HEK293T (cell line): ENCODE data around the gene POU4F1.

Experiments
- CTCF ChIA-PET: fragments of 350-600 bp; formaldehyde crosslinking; extraction: SDS; loops from one replicate; lab custom pipeline; 2021; ENCODE audit warnings: antibody characterized with exemption, inconsistent platforms; lab: Yijun Ruan, JAX
- POLR2A ChIA-PET: fragments of 350-600 bp; formaldehyde crosslinking; extraction: SDS; loops from one replicate; lab custom pipeline; 2020; ENCODE audit warnings: antibody characterized with exemption, inconsistent platforms; lab: Yijun Ruan, JAX
- DNase-seq: peaks from one replicate; pipeline ENCODE4 v3.0.0; 2012; ENCODE audit warnings: mixed read lengths; ENCODE audit errors: extremely low spot score
- ARNT ChIP-seq: fragments of 450-650 bp; IDR thresholded peaks from 2 replicates; pipeline ENCODE4 v1.6.1; 2017; ENCODE audit warnings: mild to moderate bottlenecking
- BHLHE40 ChIP-seq: fragments of 450-650 bp; IDR thresholded peaks from 2 replicates; pipeline ENCODE4 v1.6.1; 2016; ENCODE audit warnings: mild to moderate bottlenecking, moderate library complexity, borderline replicate concordance
- CTBP1 ChIP-seq: fragments of 450-650 bp; IDR thresholded peaks from 2 replicates; pipeline ENCODE4 v1.6.1; 2016; ENCODE audit warnings: borderline replicate concordance
- ELF4 ChIP-seq: fragments of 450-650 bp; IDR thresholded peaks from 2 replicates; pipeline ENCODE4 v1.6.1; 2017; ENCODE audit warnings: antibody characterized with exemption
- FOXA1 ChIP-seq: fragments of 450-650 bp; IDR thresholded peaks from 2 replicates; pipeline ENCODE4 v1.6.1; 2016; ENCODE audit warnings: mild to moderate bottlenecking
- FOXK2 ChIP-seq: fragments of 450-650 bp; IDR thresholded peaks from 2 replicates; pipeline ENCODE4 v1.6.1; 2016; ENCODE audit warnings: mild to moderate bottlenecking
- FOXM1 ChIP-seq: fragments of 450-650 bp; IDR thresholded peaks from 2 replicates; pipeline ENCODE4 v1.6.1; 2017; ENCODE audit warnings: mild to moderate bottlenecking, borderline replicate concordance
- HDGF ChIP-seq: fragments of 450-650 bp; IDR thresholded peaks from 2 replicates; pipeline ENCODE4 v1.6.1; 2017; ENCODE audit warnings: antibody characterized with exemption, borderline replicate concordance
- L3MBTL2 ChIP-seq: fragments of 450-650 bp; conservative IDR thresholded peaks from 2 replicates; pipeline ENCODE4 v1.6.1; 2016; ENCODE audit warnings: mild to moderate bottlenecking
- LEF1 ChIP-seq: fragments of 450-650 bp; IDR thresholded peaks from 2 replicates; pipeline ENCODE4 v1.6.1; 2017; ENCODE audit warnings: mild to moderate bottlenecking, borderline replicate concordance
- NFRKB ChIP-seq: fragments of 450-650 bp; IDR thresholded peaks from 2 replicates; pipeline ENCODE4 v1.6.1; 2016; ENCODE audit warnings: mild to moderate bottlenecking, moderate library complexity
- SP1 ChIP-seq: fragments of 450-650 bp; IDR thresholded peaks from 2 replicates; pipeline ENCODE4 v1.6.1; 2017
- SUZ12 ChIP-seq: fragments of 450-650 bp; IDR thresholded peaks from 2 replicates; pipeline ENCODE4 v1.6.1; 2016; ENCODE audit warnings: mild to moderate bottlenecking
- TARDBP ChIP-seq: fragments of 450-650 bp; IDR thresholded peaks from 2 replicates; pipeline ENCODE4 v1.6.1; 2016
- ZNF384 ChIP-seq: fragments of 450-650 bp; IDR thresholded peaks from 2 replicates; pipeline ENCODE4 v1.6.1; 2016
- TF ChIP-seq, protein P1 (sequence below): fragments of 450-650 bp; IDR thresholded peaks from 2 replicates; pipeline ENCODE4 v1.6.1; 2016

Gene POU4F1

DNA sequence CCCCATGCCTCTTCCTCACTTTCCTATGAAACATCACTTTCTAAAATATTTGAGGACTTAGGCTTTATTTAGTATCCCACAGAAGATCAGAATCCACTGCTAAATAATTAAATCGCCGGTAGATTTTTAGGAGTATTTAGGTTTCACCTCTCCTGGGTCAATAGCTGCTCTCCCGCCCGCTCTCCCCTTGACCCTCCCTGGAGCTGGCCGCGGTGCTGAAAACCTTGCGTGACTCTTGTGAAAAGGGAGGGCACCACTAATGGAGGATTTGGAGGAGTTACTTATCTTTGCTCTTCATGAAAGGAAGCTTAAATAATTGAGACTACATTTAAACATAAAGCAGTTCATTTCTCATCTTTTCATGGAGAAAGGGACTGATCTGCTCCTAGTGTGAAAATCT is 14.1 kb downstream of the POU4F1 start:
- DNase-seq: peak; percentile 81
- ChIA-PET POLR2A (no interaction called here), CTCF (no interaction called here)
- TF ChIP-seq L3MBTL2 (no peak), SUZ12 (no peak), FOXK2 (no peak), BHLHE40 (no peak), FOXA1 (no peak), ARNT (no peak), ELF4 (no peak)

DNA sequence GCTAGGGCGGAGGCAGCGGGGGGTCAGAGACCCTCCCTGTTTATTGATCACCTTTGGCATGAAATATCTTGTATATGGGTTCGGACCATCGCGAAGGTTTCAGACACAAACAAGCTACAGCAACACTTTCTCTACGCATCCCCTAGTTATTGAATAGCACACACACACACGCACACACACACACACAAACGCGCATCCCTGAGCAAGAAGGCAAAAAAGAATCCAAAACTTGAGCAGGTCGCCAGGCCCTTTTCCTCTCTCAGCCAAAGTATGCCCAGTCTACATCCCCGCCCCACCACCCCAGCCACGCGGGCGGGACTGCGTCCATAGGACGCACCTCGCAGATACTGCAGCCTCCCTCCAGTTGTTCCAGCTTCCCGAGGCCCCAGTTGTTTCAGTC is 16.0 kb downstream of the POU4F1 start:
- CTCF ChIA-PET: interaction anchor here (0.6 to 2.1 kb wide), 4 partner anchors 17 to 90 kb away, joined by 3 to 10 read pairs (median 4); no protein-coding TSS in a partner anchor
- no peak for DNase-seq
- TF ChIP-seq ARNT (no peak), ZNF384 (no peak), NFRKB (no peak), CTBP1 (no peak), LEF1 (no peak), SP1 (no peak), L3MBTL2 (no peak), SUZ12 (no peak), TARDBP (no peak), FOXM1 (no peak), FOXK2 (no peak), BHLHE40 (no peak), ELF4 (no peak), FOXA1 (no peak), HDGF (no peak)
- TF ChIP-seq, protein P1, sequence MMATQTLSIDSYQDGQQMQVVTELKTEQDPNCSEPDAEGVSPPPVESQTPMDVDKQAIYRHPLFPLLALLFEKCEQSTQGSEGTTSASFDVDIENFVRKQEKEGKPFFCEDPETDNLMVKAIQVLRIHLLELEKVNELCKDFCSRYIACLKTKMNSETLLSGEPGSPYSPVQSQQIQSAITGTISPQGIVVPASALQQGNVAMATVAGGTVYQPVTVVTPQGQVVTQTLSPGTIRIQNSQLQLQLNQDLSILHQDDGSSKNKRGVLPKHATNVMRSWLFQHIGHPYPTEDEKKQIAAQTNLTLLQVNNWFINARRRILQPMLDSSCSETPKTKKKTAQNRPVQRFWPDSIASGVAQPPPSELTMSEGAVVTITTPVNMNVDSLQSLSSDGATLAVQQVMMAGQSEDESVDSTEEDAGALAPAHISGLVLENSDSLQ: no peak
- POLR2A ChIA-PET: no interaction called here

DNA sequence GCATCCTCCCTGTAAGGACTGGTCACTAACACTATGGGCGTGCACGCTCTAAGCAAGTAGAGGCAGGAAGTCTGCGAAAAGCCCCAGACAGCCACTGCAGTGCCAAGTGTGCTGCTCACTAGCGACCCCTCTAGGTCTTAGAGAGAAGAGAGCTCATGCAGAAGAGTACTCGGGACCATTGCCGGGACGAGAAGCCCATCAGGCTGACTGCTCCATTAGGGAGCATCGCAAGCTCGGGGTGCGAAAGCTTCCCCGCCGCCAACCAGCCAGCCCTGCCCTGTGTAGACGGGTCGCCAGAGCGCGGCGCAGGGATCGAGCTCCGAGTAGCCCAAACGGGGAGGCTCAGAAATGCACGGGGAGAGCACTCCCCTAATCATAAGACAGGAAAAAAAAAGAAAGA is 16.6 kb downstream of the POU4F1 start:
- ChIA-PET CTCF (interaction anchor here (0.6 to 2.1 kb wide), 18 partner anchors 9 to 692 kb away, joined by 3 to 10 read pairs (median 4); no protein-coding TSS in a partner anchor), POLR2A (interaction anchor here (0.6 kb wide), 1 partner anchor 17 kb away, joined by 3 read pairs; the partner anchor contains the start of gene POU4F1)
- TF ChIP-seq L3MBTL2 (no peak), FOXK2 (no peak), NFRKB (no peak), ELF4 (no peak), ARNT (no peak)
- TF ChIP-seq, protein P1: no peak
- DNase-seq: peak; percentile 65

DNA sequence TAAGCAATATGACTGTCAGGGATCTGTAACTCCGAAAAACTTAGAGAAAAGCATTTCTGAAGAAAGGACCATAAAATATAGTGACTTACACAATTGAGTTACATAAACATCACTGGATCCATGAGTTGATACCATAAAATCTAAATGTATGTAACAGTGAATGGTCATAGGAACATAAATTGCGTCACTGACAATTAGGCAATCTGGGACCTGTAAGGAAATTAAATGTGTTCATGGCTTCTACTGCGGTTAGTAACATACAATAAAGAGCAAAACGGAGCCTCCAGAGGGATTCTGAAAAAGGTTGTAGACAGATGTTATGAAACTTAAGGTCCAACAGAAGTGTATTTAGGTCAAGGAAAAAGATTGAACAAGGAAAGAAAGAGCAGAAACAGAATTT is 27.1 kb downstream of the POU4F1 start:
- CTCF ChIA-PET: no interaction called here
- no peak for TF ChIP-seq ELF4
- TF ChIP-seq ARNT: no peak
- no peak for TF ChIP-seq TARDBP
- POLR2A ChIA-PET: no interaction called here
- no peak for DNase-seq

DNA sequence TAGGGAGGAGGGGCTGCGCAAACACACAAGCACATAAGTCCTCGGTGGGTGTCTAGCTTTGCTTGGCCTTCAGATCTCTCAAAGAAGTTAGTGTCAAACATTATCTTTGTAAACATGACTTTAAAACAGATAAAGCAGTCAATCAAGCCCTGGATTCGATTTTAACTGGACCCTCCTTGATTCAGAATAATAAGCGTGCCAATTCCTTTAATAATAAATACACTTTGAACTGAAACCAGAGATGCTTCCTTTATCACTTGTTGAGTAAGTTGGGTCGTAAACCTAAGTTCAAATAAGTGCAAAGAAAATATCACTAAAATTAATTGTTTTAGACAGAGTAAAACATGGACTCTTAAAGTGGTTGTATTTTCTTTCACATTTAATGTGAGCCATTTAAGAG is 30.9 kb downstream of the POU4F1 start:
- POLR2A ChIA-PET: no interaction called here
- CTCF ChIA-PET: interaction anchor here (0.7 kb wide), 1 partner anchor 14 kb away, joined by 3 read pairs; no protein-coding TSS in a partner anchor
- TF ChIP-seq CTBP1 (0 out of 2 replicates have a peak, but pooled peaks have one; percentile 48), LEF1 (no peak), ZNF384 (no peak), TARDBP (no peak), SUZ12 (no peak), FOXM1 (no peak)
- TF ChIP-seq, protein P1: peak; percentile 87

DNA sequence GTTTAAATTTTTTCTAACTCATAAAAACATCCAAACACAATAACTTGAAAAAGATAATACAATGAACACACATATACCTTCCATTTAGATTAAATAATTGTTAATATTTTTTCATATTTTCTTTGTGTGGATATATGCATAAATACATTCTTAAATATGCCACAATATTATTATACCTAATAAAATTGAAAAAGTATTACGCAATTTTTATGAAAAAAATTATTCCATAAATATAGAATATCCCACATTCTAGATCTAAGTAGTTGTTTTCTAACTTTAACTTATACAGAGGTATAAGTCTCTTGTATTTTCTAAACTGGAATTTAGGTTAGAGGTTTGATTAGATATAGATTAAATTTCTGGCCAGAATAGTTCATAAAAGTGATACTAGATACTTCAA is 34.3 kb downstream of the POU4F1 start:
- ChIA-PET POLR2A (no interaction called here), CTCF (interaction anchor here (0.6 to 1.7 kb wide), 3 partner anchors 10 to 29 kb away, joined by 4 to 5 read pairs (median 5); no protein-coding TSS in a partner anchor)
- TF ChIP-seq BHLHE40 (no peak), TARDBP (no peak), ELF4 (no peak), LEF1 (no peak), HDGF (no peak), CTBP1 (no peak), FOXA1 (no peak), NFRKB (no peak), L3MBTL2 (no peak), FOXK2 (no peak), ARNT (no peak), ZNF384 (no peak), SP1 (no peak), FOXM1 (no peak), SUZ12 (no peak)
- TF ChIP-seq, protein P1: no peak
- no peak for DNase-seq

More for the DNA sequence above, 30.9 kb downstream of the POU4F1 start:
- no peak for DNase-seq
